PC-3 (cell line): Measurements from ENCODE around the gene ARHGEF17.

ENCODE experiments used
- CTCF ChIP-seq: fragments of 300-600 bp; sonication (generic); conservative IDR thresholded peaks from 2 replicates; pipeline ENCODE4 v1.5.1; 2017; ENCODE audit warnings: antibody characterized with exemption, low read depth, mild to moderate bottlenecking, low read length
- EZH2 ChIP-seq: fragments of 300-600 bp; sonication (generic); IDR thresholded peaks from one replicate; pipeline ENCODE4 v1.6.1; 2017; ENCODE audit warnings: antibody characterized with exemption, mild to moderate bottlenecking, low read length; ENCODE audit not compliant: unreplicated experiment

GRCh38 chr11:73291196-73291595, 16.9 kb upstream of the ARHGEF17 start:
- TF ChIP-seq CTCF (no peak), EZH2 (no peak)
